Body of pancreas (tissue), 4 donors: ENCODE data around the gene MEX3A. TPM values are rescaled to one million over a fixed set of nuclear protein-coding genes. Genes with fewer than 3 reads are reported as not detected.
"Not testable (repeated sequence)": the region's sequence is repeated elsewhere in the genome, so short reads cannot be mapped to it uniquely, and the experiment has no call there.

Experiments
- ATAC-seq: fragments of 150-250 bp; one replicate; pipeline ENCODE4 v1.9.1; 2016
- DNase-seq, 4 donors: peaks; one replicate each; pipeline ENCODE4 v3.0.0-alpha.2; 2019
- H3K27ac ChIP-seq, 4 donors: fragments of 200-600 bp; sonication (generic); 1 replicate in 3 of 4; 2 replicates in 1 of 4; pipeline versions ENCODE4 v1.5.1 to v1.6.1; 2016 to 2019; ENCODE audit warnings: mild to moderate bottlenecking in 1 of 4, mixed read lengths in 1 of 4, moderate library complexity in 1 of 4
- H3K27me3 ChIP-seq, 2 donors: fragments of 200-600 bp; sonication (generic); one replicate each; pipeline ENCODE4 v1.6.0; 2016; ENCODE audit warnings: mild to moderate bottlenecking in 1 of 2
- H3K36me3 ChIP-seq, 2 donors: fragments of 200-600 bp; sonication (generic); replicated peaks in 1 of 2; 2 replicates each; pipeline ENCODE4 v1.5.1; 2016; ENCODE audit warnings: low read depth in 2 of 2; ENCODE audit not compliant: insufficient read depth in 1 of 2
- H3K4me1 ChIP-seq: fragments of 200-600 bp; sonication (generic); one replicate; pipeline ENCODE4 v1.6.0; 2016
- H3K4me3 ChIP-seq, 2 donors: fragments of 200-600 bp; sonication (generic); 1 replicate in 1 of 2; 2 replicates in 1 of 2; pipeline ENCODE4 v1.5.1; 2016 to 2019
- H3K9me3 ChIP-seq, 3 donors: fragments of 200-600 bp; sonication (generic); 1 replicate in 2 of 3; 2 replicates in 1 of 3; pipeline ENCODE4 v1.5.1; 2016
- POLR2A ChIP-seq, 3 donors: fragments of 450-650 bp; IDR thresholded peaks; one replicate each; pipeline ENCODE4 v1.6.1; 2016; ENCODE audit warnings: antibody characterized with exemption in 3 of 3, mild to moderate bottlenecking in 2 of 3
- WGBS, 2 donors: methylation state at CpG; one replicate each; pipeline ENCODE4 v1.1.5; 2017; 5-methylcytosine and 5-hydroxymethylcytosine counted together
- intact Hi-C: fragments of 100-400 bp; cut with DNase I; formaldehyde crosslinking; loops from one replicate; pipeline ENCODE4 v1.15.1; 2023
- total RNA-seq, 2 donors: library from RNA; depleted of rRNA; stranded (reverse); fragments of >200 nt; gene quantifications; one replicate each; pipeline ENCODE4 v1.1.0, GENCODE V29; 2016
- TF ChIP-seq, protein P1 (sequence below), 7 experiments: fragments of 450-650 bp in 4 of 7; fragments of 200-600 bp in 3 of 7; sonication (generic) in 3 of 7; IDR thresholded peaks; one replicate each; pipeline ENCODE4 v1.5.1; 2016 to 2019; ENCODE audit warnings: antibody characterized with exemption in 7 of 7

MEX3A gene
- total RNA-seq, 2 donors from 2014 or later, result 0.99 to 4.7 TPM

DNA sequence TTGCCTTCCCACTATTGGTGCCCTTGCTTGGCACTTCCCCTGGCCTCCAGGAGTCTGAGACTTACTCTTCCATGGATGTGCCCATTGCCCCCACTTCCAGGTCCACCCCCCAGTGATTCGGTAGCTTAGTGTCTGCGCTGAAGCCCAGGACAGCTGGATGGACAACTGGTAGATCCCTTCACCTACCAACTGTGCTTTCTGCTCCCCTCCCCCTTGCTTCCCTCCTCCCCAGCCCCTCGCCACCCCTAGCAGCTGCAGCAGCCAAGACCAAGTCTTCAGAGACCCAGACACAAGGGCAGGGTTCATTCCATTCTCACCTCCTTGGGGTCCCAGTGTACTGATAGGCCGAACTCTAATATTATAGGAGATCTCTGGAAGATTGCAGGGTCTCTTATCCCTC lies 39.2 kb upstream of the MEX3A start:
- peaks cover 98% of the 10 kb centered on the region for H3K4me1 ChIP-seq
- intact Hi-C loops, result no loop called here
- H3K9me3 ChIP-seq, result no peaks in the 10 kb centered on the region
- H3K4me3 ChIP-seq, result no peak overlapping the region
- 76 to 81% methylated on average over 4 of the region's 4 CpGs for WGBS, 2 donors
- DNase-seq (no peak), ATAC-seq (no peak)
- TF ChIP-seq, protein P1, sequence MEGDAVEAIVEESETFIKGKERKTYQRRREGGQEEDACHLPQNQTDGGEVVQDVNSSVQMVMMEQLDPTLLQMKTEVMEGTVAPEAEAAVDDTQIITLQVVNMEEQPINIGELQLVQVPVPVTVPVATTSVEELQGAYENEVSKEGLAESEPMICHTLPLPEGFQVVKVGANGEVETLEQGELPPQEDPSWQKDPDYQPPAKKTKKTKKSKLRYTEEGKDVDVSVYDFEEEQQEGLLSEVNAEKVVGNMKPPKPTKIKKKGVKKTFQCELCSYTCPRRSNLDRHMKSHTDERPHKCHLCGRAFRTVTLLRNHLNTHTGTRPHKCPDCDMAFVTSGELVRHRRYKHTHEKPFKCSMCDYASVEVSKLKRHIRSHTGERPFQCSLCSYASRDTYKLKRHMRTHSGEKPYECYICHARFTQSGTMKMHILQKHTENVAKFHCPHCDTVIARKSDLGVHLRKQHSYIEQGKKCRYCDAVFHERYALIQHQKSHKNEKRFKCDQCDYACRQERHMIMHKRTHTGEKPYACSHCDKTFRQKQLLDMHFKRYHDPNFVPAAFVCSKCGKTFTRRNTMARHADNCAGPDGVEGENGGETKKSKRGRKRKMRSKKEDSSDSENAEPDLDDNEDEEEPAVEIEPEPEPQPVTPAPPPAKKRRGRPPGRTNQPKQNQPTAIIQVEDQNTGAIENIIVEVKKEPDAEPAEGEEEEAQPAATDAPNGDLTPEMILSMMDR (IDR thresholded peaks at IDR 0.05), result no peak
- no peak for TF ChIP-seq POLR2A (IDR thresholded peaks at IDR 0.05)
- no peaks in the 10 kb centered on the region for H3K36me3 ChIP-seq
- no peaks in the 10 kb centered on the region for H3K27me3 ChIP-seq
- H3K27ac ChIP-seq, result peak overlapping the region; percentile 40 to 98 (median 94)

DNA sequence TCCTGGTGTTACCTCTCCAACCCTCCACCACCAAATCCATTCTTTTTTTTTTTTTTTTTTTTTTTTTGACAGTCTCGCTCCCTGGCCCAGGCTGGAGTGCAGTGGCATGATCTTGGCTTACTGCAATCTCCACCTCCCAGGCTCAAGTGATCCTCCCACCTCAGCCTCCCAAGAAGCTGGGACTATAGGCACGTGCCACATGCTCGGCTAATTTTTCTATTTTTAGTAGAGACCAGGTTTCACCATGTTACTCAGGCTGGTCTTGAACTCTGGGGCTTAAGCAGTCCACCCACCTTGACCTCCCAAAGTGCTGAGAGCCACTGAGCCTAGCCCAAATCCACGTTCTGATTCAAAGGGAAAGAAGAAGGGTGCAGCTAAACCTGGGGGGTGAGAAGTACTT lies 38.7 kb upstream of the MEX3A start:
- peak overlapping the region; percentile 40 to 98 (median 94) for H3K27ac ChIP-seq
- H3K4me3 ChIP-seq, ATAC-seq, H3K9me3 ChIP-seq, H3K36me3 ChIP-seq, DNase-seq, intact Hi-C loops, H3K27me3 ChIP-seq: not testable (repeated sequence)
- peaks cover 95% of the 10 kb centered on the region for H3K4me1 ChIP-seq
- WGBS, 2 donors, result 42 to 54% methylated on average over 3 to 4 of the region's 4 CpGs

DNA sequence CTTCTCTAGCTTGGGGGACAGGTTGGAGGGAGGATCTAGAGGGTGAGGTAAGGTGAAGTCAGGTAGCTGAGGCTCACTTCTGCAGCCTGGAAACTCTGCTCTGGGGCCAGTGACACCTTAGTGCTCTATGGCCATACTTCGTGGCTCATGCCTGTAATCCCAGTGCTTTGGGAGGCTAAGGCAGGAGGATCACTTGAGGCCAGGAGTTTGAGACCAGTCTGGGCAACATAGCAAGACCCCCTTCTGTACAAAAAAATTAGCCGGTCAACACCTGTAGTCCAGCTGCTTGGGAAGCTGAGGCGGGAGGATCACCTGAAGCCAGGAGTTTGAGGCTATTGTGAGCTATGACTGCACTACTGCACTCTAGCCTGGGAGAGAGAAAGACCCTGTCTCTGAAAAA lies 38.1 kb upstream of the MEX3A start:
- intact Hi-C loops, result no loop called here
- H3K27me3 ChIP-seq, result no peaks in the 10 kb centered on the region
- H3K4me3 ChIP-seq, result no peak overlapping the region
- peaks cover 90% of the 10 kb centered on the region for H3K4me1 ChIP-seq
- H3K36me3 ChIP-seq, result no peaks in the 10 kb centered on the region
- no peak for ATAC-seq
- 74 to 84% methylated on average over 3 of the region's 3 CpGs for WGBS, 2 donors
- DNase-seq, result no peak
- TF ChIP-seq POLR2A (IDR thresholded peaks at IDR 0.05), result no peak
- TF ChIP-seq, protein P1 (IDR thresholded peaks at IDR 0.05), result no peak
- H3K9me3 ChIP-seq, result no peaks in the 10 kb centered on the region
- H3K27ac ChIP-seq, result peak overlapping the region in 2 of 4 donors; percentile 92 to 98

DNA sequence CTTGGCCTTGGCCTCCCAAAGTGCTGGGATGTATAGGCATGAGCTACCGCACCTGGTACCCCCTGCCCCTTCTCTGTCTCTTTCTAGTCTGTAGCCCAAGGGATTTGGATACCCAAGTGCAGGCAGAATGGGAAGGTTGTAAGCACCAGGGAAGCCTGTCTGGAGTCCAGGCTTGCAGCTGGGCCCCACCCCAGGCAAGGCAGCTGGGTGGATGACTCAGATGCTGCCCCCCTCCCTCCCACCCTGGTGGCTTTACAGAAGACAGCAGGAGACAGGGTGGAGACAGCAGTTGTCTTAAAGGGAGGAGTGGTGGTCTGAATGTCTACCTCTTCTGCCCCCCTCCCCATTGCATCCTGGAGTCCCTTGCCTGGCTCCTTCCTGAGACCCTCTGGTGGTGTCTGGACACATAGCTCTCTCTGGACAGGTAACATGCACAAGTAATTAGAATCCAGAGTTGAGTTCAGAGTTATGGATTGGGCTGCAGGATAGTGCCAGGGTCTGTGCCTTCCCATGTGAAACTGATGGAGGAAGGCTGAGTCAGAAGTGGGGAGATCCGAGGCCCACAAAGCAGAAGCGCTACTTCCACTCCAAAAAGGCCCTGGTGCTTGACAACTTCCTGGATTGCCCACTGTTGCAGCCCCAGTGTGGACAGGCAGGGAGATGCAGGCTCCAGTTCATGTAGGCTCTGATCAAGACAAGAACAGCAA lies 37.4 kb upstream of the MEX3A start:
- 55 to 70% methylated on average over 2 to 3 of the region's 3 CpGs for WGBS, 2 donors
- no peaks in the 10 kb centered on the region for H3K36me3 ChIP-seq
- H3K4me1 ChIP-seq, result peaks cover 84% of the 10 kb centered on the region
- H3K9me3 ChIP-seq, result no peaks in the 10 kb centered on the region
- TF ChIP-seq POLR2A (IDR thresholded peaks at IDR 0.05), result no peak
- TF ChIP-seq, protein P1 (IDR thresholded peaks at IDR 0.05), result no peak
- H3K4me3 ChIP-seq, result no peak overlapping the region
- intact Hi-C loops, result no loop called here
- ATAC-seq, result no peak
- peak overlapping the region; percentile 57 to 98 (median 86) for H3K27ac ChIP-seq
- peak in 3 of 4 donors; percentile 26 to 57 (median 56) for DNase-seq
- H3K27me3 ChIP-seq, result no peaks in the 10 kb centered on the region

DNA sequence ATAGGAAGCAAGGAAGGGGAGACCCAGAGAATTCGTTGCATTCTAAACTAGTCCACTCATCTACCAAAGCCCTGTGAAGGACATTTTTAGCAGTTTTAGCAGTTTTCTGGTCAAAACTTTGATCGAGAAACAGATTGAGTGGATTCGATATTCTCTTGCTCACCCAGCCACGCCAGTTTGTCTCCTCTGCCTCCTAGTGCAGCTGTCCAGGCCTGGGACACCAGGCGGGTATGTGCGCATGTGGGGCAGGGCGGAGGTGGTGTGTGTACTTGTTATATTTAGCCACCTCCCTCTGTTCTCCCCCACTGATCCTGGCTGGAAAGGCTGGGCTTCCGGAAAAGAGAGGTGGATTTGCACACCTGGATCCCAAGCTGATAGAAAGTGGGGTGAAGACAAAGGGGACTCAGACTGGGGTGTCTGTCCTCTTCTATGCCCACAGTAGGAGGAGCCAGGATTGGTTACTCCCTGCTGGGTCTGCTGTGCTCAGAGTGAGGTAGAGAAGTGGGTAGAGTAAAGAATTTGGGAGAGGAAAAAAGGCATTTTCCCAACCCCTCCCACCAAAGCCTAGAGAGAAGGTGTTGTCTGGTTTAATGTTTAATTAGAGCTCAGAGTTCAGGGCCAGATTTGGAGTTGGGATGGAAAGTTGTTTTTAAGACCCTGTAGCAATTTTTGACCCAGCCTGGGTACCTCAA lies 36.1 kb upstream of the MEX3A start:
- Histone ChIP-seq H3K27ac (peak overlapping the region; percentile 57 to 98 (median 86)), H3K27me3 (no peaks in the 10 kb centered on the region), H3K36me3 (no peaks in the 10 kb centered on the region), H3K9me3 (no peaks in the 10 kb centered on the region), H3K4me1 (peaks cover 80% of the 10 kb centered on the region), H3K4me3 (no peak overlapping the region)
- TF ChIP-seq, protein P1 (IDR thresholded peaks at IDR 0.05), result no peak
- peak; percentile 62 to 81 (median 72) for TF ChIP-seq POLR2A (IDR thresholded peaks at IDR 0.05)
- 6 to 20% methylated on average over 8 of the region's 8 CpGs for WGBS, 2 donors
- peak; percentile 78 to 89 (median 88) for DNase-seq
- peak; percentile 22 for ATAC-seq
- intact Hi-C loops, result no loop called here
